Measurements from ENCODE around the gene ATXN7.

DNA sequence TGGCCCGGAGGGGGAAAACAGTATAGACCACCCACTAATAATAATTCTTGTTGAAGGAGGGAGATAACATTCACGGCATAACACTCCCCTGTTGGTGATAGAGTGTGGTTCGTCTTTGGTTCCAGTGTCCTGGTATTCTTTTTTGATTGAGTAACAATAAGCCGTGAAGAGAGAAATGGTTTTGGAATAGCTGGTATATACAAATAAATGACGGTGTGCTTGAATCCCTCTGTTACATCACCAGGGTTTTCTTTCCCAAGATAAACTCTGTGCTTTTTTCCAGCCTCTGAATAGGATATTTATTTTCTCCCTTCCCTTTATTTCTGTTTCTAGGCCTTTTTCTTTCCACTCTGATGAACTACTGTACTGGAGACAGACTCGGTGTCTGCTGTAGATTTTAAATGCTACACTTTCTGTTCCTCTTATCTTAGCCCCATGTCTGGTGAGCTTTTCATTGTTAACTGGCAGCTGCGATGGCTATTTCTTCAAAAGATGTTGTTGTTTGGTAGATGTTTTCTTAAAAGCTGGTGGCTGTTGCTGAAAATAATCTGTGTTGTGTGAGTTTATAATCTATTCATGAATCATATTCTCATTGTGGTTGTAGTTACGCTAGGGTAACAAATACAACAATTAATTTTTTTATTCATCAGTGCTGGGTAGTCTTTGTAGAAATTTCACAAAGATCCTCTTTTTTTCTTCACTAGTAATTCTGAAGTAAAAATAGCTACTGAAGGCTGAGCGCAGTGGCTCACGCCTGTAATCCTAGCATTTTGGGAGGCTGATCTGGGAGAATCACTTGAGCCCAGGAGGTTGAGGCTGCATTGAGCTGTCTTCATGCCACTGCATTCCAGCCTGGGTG lies 64.0 kb downstream of the ATXN7 start:
- TF ChIP-seq, protein P1, sequence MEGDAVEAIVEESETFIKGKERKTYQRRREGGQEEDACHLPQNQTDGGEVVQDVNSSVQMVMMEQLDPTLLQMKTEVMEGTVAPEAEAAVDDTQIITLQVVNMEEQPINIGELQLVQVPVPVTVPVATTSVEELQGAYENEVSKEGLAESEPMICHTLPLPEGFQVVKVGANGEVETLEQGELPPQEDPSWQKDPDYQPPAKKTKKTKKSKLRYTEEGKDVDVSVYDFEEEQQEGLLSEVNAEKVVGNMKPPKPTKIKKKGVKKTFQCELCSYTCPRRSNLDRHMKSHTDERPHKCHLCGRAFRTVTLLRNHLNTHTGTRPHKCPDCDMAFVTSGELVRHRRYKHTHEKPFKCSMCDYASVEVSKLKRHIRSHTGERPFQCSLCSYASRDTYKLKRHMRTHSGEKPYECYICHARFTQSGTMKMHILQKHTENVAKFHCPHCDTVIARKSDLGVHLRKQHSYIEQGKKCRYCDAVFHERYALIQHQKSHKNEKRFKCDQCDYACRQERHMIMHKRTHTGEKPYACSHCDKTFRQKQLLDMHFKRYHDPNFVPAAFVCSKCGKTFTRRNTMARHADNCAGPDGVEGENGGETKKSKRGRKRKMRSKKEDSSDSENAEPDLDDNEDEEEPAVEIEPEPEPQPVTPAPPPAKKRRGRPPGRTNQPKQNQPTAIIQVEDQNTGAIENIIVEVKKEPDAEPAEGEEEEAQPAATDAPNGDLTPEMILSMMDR (IDR thresholded peaks at IDR 0.05), result no peak
- no peak for TF ChIP-seq EP300 (IDR thresholded peaks at IDR 0.05)
